ENCODE measurements around the gene KIAA0408. TPM values are rescaled to one million over a fixed set of nuclear protein-coding genes. Genes with fewer than 3 reads are reported as not detected.

The KIAA0408 gene
- total RNA-seq, 1 experiment from 2014 or later = 0.04 TPM

- no peaks in the 10 kb centered on the region for H3K79me2 ChIP-seq (ENCODE audit: low read length)
- peaks cover 17% of the 10 kb centered on the region for H3K4me1 ChIP-seq (ENCODE audit: insufficient read depth, low read length)
- no peaks in the 10 kb centered on the region for H4K20me1 ChIP-seq (ENCODE audit: low read length)
- H3K36me3 ChIP-seq (ENCODE audit: low read depth, low read length) = no peaks in the 10 kb centered on the region
- H3K27ac ChIP-seq (ENCODE audit: low read length) = no peak overlapping the region
- DNase-seq (no peak), ATAC-seq (no peak)
- no peaks in the 10 kb centered on the region for H3K9me3 ChIP-seq (ENCODE audit: low read length)
- no peaks in the 10 kb centered on the region for H3F3A ChIP-seq (ENCODE audit: low read length, unreplicated experiment)
- no peak overlapping the region for H2AFZ ChIP-seq (ENCODE audit: low read length)
- intact Hi-C loops (cut with micrococcal nuclease) = no loop called here
- H3K4me3 ChIP-seq (ENCODE audit: low read length) = no peak overlapping the region
- ChIA-PET POLR2A (ENCODE audit: unreplicated experiment) (no interaction called here), CTCF (no interaction called here)
- no TSS peak for BruUV-seq (replicated peaks)
- H3K9ac ChIP-seq (ENCODE audit: low read length) = no peak overlapping the region
- H3K27me3 ChIP-seq (ENCODE audit: low read length) = no peaks in the 10 kb centered on the region
- no peak for TF ChIP-seq CTCF (conservative IDR thresholded peaks at IDR 0.05; ENCODE audit: low read depth, low read length)
- TF ChIP-seq EZH2phosphoT487 (IDR thresholded peaks at IDR 0.05; ENCODE audit: borderline replicate concordance, low read length) = no peak
- no peaks in the 10 kb centered on the region for H3K9me2 ChIP-seq (replicated peaks; ENCODE audit: low read length)
- H3K4me2 ChIP-seq (ENCODE audit: low read length) = no peak overlapping the region
Measured at GRCh38 chr6:127475135-127475822, 16.1 kb upstream of the KIAA0408 start.

DNA sequence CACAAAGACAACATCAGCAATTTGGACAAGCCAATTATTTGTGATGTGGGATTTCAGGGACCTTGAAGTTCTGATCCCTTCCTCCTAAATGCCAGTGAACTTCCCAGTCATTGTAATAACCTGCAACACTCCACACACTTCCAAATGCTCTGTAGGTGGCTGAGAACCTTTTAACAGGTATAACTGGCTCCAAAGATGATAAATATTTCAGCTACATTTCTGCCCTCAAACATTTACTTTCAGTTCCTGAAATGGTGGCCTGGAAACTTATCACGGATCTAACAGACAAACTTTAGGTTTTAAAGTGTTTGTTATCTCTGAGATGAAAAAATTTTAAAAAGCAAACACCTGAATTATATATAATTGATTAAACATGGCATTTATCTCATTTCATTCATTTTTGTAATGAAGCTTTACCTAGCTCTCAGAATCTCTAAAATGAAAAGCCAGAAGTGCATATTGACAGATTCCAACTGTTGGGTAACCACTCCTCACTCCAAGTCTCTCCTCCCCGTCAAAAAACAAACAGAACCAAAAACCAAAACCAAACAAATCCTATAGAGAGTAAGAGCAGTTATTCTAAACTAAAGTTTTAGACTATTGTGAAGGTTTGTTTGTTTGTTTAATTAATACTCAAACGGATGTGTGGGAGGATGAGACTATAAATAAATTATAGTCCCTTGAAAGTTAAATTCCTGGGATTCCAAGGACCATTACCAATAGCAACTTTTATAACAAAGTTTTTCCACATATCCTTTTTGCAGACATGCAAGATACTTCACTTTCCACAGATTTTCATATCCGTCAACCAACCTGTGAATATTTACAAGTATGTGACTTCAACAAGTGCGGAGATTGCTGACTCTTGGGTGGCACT lies 12.4 kb upstream of the KIAA0408 start:
- DNase-seq = peak; percentile 48
- no peaks in the 10 kb centered on the region for H3K79me2 ChIP-seq (ENCODE audit: low read length)
- 0 out of 2 replicates have a peak overlapping the region, but pooled peaks have one; percentile 26 for H2AFZ ChIP-seq (ENCODE audit: low read length)
- H3K36me3 ChIP-seq (ENCODE audit: low read depth, low read length) = no peaks in the 10 kb centered on the region
- no peak overlapping the region for H3K9ac ChIP-seq (ENCODE audit: low read length)
- no peaks in the 10 kb centered on the region for H3F3A ChIP-seq (ENCODE audit: low read length, unreplicated experiment)
- H4K20me1 ChIP-seq (ENCODE audit: low read length) = no peaks in the 10 kb centered on the region
- peaks cover 16% of the 10 kb centered on the region for H3K4me1 ChIP-seq (ENCODE audit: insufficient read depth, low read length)
- intact Hi-C loops (cut with micrococcal nuclease) = no loop called here
- peak overlapping the region; percentile 56 for H3K4me2 ChIP-seq (ENCODE audit: low read length)
- no peak overlapping the region; the same call in 1 of the 2 replicates for H3K4me3 ChIP-seq (ENCODE audit: low read length)
- no peaks in the 10 kb centered on the region for H3K27me3 ChIP-seq (ENCODE audit: low read length)
- peak; percentile 73 for ATAC-seq
- CTCF ChIA-PET = no interaction called here
- TF ChIP-seq EZH2 (IDR thresholded peaks at IDR 0.05; ENCODE audit: low read length, unreplicated experiment) = no peak
- no peak for TF ChIP-seq CTCF (conservative IDR thresholded peaks at IDR 0.05; ENCODE audit: low read depth, low read length)
- no peak for TF ChIP-seq EZH2phosphoT487 (IDR thresholded peaks at IDR 0.05; ENCODE audit: borderline replicate concordance, low read length)
- no TSS peak for BruUV-seq (replicated peaks)
- H3K27ac ChIP-seq (ENCODE audit: low read length) = no peak overlapping the region
- H3K9me2 ChIP-seq (replicated peaks; ENCODE audit: low read length) = no peaks in the 10 kb centered on the region
- no peaks in the 10 kb centered on the region for H3K9me3 ChIP-seq (ENCODE audit: low read length)
- POLR2A ChIA-PET (ENCODE audit: unreplicated experiment) = no interaction called here

DNA sequence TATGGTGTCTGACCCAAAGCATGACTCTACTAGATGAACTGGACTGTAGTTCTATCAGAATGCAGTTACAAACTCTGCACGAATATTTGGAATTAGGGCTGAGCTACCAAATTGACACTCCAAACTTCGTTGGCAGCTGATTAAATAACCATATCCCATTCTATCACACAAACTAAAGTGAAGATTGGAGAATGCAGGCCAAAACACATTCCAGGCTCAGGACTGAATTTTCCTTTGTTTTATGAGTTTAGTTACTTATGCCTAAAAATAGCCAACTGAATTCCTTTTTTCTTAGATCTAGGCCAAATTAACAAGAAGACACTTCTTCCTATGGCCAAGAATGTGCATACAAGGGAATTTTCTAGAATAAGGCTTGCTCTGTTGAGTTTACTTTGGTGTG lies 9.7 kb upstream of the KIAA0408 start:
- Histone ChIP-seq H3K27ac (ENCODE audit: low read length) (no peak overlapping the region), H3K9me3 (ENCODE audit: low read length) (no peaks in the 10 kb centered on the region), H3K79me2 (ENCODE audit: low read length) (no peaks in the 10 kb centered on the region), H3K4me1 (ENCODE audit: insufficient read depth, low read length) (peaks cover 16% of the 10 kb centered on the region), H2AFZ (ENCODE audit: low read length) (no peak overlapping the region), H3K9me2 (replicated peaks; ENCODE audit: low read length) (no peaks in the 10 kb centered on the region), H4K20me1 (ENCODE audit: low read length) (no peaks in the 10 kb centered on the region), H3K27me3 (ENCODE audit: low read length) (no peaks in the 10 kb centered on the region), H3K36me3 (ENCODE audit: low read depth, low read length) (no peaks in the 10 kb centered on the region), H3K4me3 (ENCODE audit: low read length) (no peak overlapping the region), H3K4me2 (ENCODE audit: low read length) (no peak overlapping the region), H3K9ac (ENCODE audit: low read length) (no peak overlapping the region), H3F3A (ENCODE audit: low read length, unreplicated experiment) (no peaks in the 10 kb centered on the region)
- TF ChIP-seq EZH2phosphoT487 (IDR thresholded peaks at IDR 0.05; ENCODE audit: borderline replicate concordance, low read length) (no peak), EZH2 (IDR thresholded peaks at IDR 0.05; ENCODE audit: low read length, unreplicated experiment) (no peak), CTCF (conservative IDR thresholded peaks at IDR 0.05; ENCODE audit: low read depth, low read length) (no peak)
- no peak for ATAC-seq
- POLR2A ChIA-PET (ENCODE audit: unreplicated experiment) = no interaction called here
- no TSS peak for BruUV-seq (replicated peaks)
- DNase-seq = no peak
- intact Hi-C loops (cut with micrococcal nuclease) = no loop called here
- CTCF ChIA-PET = no interaction called here
